Naive B cell (primary cell): ENCODE results near the gene CLSTN3. TPM values are rescaled to one million over a fixed set of nuclear protein-coding genes. Genes with fewer than 3 reads are reported as not detected.
A peak's percentile ranks its signal among the peaks of the same experiment; 100 is the strongest.

ENCODE experiments used
- ATAC-seq, 2 donors: fragments of 150-1000 bp; cut with Tn5 transposase; 2 replicates each; pipeline ENCODE4 v1.10.0; 2021; ENCODE audit warnings: low read depth in 2 of 2, mild to moderate bottlenecking in 2 of 2, moderate library complexity in 2 of 2
- DNase-seq: peaks from one replicate; pipeline ENCODE4 v3.0.0; 2022
- H3K27ac Mint-ChIP-seq, 6 donors: one replicate each; pipeline ENCODE4 v1.8.0; 2020 to 2022; ENCODE audit warnings: mild to moderate bottlenecking in 6 of 6, mixed read lengths in 6 of 6, moderate library complexity in 5 of 6, inconsistent platforms in 2 of 6
- H3K27me3 Mint-ChIP-seq, 3 donors: one replicate each; pipeline ENCODE4 v1.8.0; 2021 to 2022; ENCODE audit warnings: mixed read lengths in 3 of 3, mild to moderate bottlenecking in 1 of 3
- H3K36me3 Mint-ChIP-seq, 2 donors: one replicate each; pipeline ENCODE4 v1.8.0; 2020 to 2022; ENCODE audit warnings: mixed read lengths in 2 of 2, inconsistent platforms in 1 of 2, mild to moderate bottlenecking in 1 of 2
- H3K4me1 Mint-ChIP-seq, 3 donors: one replicate each; pipeline ENCODE4 v1.8.0; 2020 to 2022; ENCODE audit warnings: mixed read lengths in 3 of 3, inconsistent platforms in 1 of 3, mild to moderate bottlenecking in 1 of 3, moderate library complexity in 1 of 3
- H3K4me3 Mint-ChIP-seq, 8 donors: one replicate each; pipeline ENCODE4 v1.8.0; 2020 to 2022; ENCODE audit warnings: mild to moderate bottlenecking in 8 of 8, mixed read lengths in 8 of 8, moderate library complexity in 8 of 8, inconsistent platforms in 2 of 8
- H3K9me3 Mint-ChIP-seq, 7 donors: one replicate each; pipeline ENCODE4 v1.8.0; 2020 to 2022; ENCODE audit warnings: mixed read lengths in 7 of 7, mild to moderate bottlenecking in 5 of 7, inconsistent platforms in 2 of 7, moderate library complexity in 1 of 7
- polyA plus RNA-seq, 6 donors: library from polyadenylated mRNA; unstranded; fragments of 300-500 nt; fragmentation: Illumina TruSeq; gene quantifications; one replicate each; pipeline ENCODE4 v1.2.3, GENCODE V29; 2021; ENCODE audit warnings: low read depth in 6 of 6

Gene CLSTN3
- 1 to 10 TPM in 5 of 6 donors, not detected in 1; 1.7 to 3.4 (median 2.9) TPM for polyA plus RNA-seq

- Mint-ChIP-seq H3K4me3 (peak within 1 kb of the TSS; percentile 88 to 97 (median 92)), H3K27ac (peak within 1 kb of the TSS; percentile 81 to 94 (median 85)), H3K9me3 (no peaks in the 10 kb centered on the region), H3K4me1 (peaks cover 30 to 31% (median 31%) of the 10 kb centered on the region in 3 donors), H3K27me3 (no peaks in the 10 kb centered on the region), H3K36me3 (no peaks in the 10 kb centered on the region)
- DNase-seq (peak; percentile 87), ATAC-seq (peak; percentile 92 to 93)
Observed at GRCh38 chr12:7129872-7130691, at the start of gene CLSTN3. TSS of gene CLSTN3 (plus strand) at chr12:7130371. CDS start at chr12:7130649, 278 bp downstream.

- no peak for ATAC-seq
- H3K27me3 Mint-ChIP-seq = peaks cover 5 to 14% (median 5%) of the 10 kb centered on the region in 3 donors
Observed at GRCh38 chr12:7081037-7081436, 49.1 kb upstream of the CLSTN3 start.

DNA sequence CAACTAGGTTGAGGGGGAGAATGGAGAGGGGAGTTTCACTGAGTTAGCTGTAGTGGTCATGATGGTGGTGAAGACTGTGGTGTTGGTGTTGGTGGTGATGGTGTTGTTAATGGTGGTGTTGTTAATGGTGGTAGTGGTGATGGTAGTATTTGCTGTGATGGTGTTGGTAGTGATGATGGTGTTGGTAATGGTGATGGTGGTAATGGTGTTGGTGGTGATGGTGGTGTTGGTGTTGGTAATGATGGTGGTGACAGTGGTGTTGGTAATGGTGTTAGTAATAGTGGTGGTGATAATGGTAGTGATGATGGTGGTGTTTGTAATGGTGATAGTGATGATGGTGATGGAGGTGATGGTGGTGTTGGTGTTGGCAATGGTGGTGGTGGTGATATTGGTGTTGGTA is 47.0 kb upstream of the CLSTN3 start:
- H3K9me3 Mint-ChIP-seq = peaks cover 0 to 5% (median 0%) of the 10 kb centered on the region in 7 donors
- H3K27ac Mint-ChIP-seq = peak overlapping the region in 1 of 6 donors; percentile 75
- ATAC-seq = no peak
- DNase-seq = no peak
- H3K4me1 Mint-ChIP-seq = peaks cover 0 to 4% (median 0%) of the 10 kb centered on the region in 3 donors
- H3K4me3 Mint-ChIP-seq = no peak overlapping the region
- no peaks in the 10 kb centered on the region for H3K36me3 Mint-ChIP-seq
- H3K27me3 Mint-ChIP-seq = no peaks in the 10 kb centered on the region

More at GRCh38 chr12:7081037-7081436, 49.1 kb upstream of the CLSTN3 start:
- peaks cover 0 to 5% (median 0%) of the 10 kb centered on the region in 7 donors for H3K9me3 Mint-ChIP-seq
- H3K36me3 Mint-ChIP-seq = no peaks in the 10 kb centered on the region
- DNase-seq = no peak
- peaks cover 0 to 4% (median 0%) of the 10 kb centered on the region in 3 donors for H3K4me1 Mint-ChIP-seq
- no peak overlapping the region for H3K27ac Mint-ChIP-seq
- no peak overlapping the region for H3K4me3 Mint-ChIP-seq

DNA sequence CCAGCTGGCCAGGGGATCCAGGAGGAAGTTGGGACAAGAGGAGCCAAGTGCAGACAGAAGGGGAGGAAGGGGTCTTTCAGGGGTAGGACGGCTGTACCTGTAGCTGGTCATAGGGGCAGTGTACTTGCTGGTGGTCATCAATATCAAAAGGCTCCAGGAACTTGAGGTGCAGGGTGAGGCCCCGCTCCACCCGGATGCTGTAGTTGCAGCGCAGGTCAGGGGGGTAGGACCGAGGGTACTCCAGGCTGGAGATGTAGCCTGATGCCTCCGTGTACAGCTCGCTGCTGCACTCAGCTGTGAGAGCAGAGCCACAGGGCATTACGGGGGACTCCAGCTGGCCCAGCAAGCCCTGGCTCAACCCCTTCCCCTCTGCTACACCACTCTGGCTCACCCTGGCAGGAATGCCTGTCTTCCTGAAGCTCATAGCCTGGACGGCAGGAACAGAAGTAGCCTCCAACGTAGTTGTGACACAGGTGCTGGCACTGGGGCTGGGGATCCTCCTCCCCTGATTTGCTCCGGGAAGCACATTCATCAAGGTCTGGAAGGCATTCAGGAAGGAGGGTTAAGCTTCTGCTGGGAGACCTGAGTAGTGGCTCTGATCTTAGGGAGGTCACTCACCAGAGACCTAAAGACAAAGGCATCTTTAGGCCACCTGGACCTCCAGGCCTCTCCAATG is 40.8 kb upstream of the CLSTN3 start:
- peaks cover 6 to 11% (median 6%) of the 10 kb centered on the region in 3 donors for H3K4me1 Mint-ChIP-seq
- H3K27ac Mint-ChIP-seq = peak overlapping the region in 1 of 6 donors; percentile 39
- no peaks in the 10 kb centered on the region for H3K36me3 Mint-ChIP-seq
- DNase-seq (no peak), ATAC-seq (no peak)
- peaks cover 0 to 13% (median 8%) of the 10 kb centered on the region in 3 donors for H3K27me3 Mint-ChIP-seq
- no peaks in the 10 kb centered on the region for H3K9me3 Mint-ChIP-seq
- H3K4me3 Mint-ChIP-seq = peak overlapping the region in 1 of 8 donors; percentile 77

DNA sequence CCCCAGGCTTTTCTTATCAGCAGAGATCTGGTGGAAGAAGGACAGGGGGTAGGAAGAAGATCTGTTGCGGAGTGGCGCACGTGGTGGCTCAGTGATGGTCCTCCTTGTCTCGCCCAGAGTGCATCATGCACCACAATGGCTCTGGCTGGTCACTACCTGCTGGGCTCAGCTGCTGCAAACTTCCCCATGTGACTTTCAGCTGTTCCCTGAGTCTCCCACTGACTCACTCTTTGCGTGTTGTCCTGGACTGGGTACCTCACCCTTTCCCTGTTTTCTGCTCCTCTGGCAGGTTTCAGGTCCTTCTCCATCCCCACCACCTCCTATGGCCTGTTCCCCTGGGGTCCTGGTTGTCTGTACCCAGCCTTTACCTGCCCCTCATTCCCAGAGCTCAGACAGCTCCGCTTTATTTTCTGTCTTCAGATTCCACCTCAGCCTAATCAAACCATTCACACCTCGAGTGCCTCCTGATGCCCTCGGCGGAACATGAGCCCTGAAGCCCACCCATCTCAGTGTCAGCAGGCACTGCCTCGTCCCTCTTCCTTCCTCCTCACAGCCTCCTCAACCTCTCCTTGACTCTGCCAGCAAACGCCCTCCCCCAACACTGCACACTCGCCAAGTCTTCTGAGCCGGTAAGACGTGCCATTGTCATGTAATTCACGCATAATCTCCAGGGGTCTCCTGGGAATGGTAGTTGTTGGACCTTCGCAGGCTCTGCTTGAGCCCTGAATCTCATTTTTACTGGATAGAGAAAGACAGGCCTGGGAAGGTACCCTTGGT is 39.8 kb upstream of the CLSTN3 start:
- Mint-ChIP-seq H3K27ac (peak overlapping the region in 1 of 6 donors; percentile 77), H3K36me3 (no peaks in the 10 kb centered on the region), H3K4me3 (peak overlapping the region in 1 of 8 donors; percentile 47), H3K9me3 (no peaks in the 10 kb centered on the region), H3K27me3 (peaks cover 0 to 13% (median 8%) of the 10 kb centered on the region in 3 donors), H3K4me1 (peaks cover 6 to 13% (median 6%) of the 10 kb centered on the region in 3 donors)
- DNase-seq = no peak
- ATAC-seq = no peak

DNA sequence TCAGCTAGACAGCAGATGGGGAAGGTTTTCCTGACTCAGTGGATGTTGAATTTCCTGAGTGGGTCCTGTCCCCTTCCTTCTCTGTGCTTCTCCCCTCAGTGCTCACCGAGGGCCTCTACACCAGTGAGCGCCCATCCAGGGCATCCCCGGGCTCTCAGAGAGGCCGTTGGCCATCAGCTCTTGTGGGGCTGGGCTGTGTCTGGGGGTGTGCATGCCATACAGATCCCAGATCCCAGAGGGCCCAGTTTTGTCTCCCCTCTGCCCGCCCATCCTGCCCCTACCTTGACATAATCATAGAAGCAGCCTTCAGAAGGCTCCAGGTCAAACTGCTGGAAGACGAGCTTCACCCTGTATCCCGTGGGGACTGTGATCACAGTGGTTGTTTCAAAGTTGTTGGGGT is 39.0 kb upstream of the CLSTN3 start:
- Mint-ChIP-seq H3K4me3 (peak overlapping the region in 6 of 8 donors; percentile 15 to 77 (median 52)), H3K36me3 (no peaks in the 10 kb centered on the region), H3K27me3 (peaks cover 0 to 13% (median 8%) of the 10 kb centered on the region in 3 donors), H3K4me1 (peaks cover 6 to 13% (median 6%) of the 10 kb centered on the region in 3 donors), H3K27ac (no peak overlapping the region), H3K9me3 (no peaks in the 10 kb centered on the region)
- ATAC-seq (no peak), DNase-seq (no peak)

DNA sequence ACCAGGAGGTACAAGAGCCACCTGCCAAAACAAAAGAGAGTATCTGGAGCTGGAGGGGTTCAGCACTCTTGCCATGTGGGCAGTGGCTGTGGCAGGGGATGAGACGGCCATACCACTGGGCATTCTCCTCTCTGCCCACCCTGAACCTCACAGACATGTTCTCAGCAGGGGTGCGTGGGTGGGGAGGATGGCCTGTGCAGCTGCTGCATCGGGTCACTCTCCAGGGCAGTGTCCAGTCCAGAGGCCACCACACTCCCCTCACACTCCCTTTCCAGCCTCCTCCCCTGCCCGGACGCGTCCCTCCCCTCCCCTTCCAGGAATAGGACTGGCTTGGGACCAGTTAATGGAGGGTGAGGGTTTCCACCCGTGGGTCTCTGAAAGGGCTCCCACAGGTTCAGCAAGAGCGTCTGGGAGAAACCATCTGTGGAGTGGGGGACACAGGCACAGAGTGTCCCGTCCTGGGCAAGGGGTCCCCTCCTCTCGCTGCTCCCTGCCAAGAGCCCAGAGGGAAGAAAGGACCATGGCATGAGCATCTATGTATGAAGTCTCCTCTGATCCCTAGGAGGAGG is 38.4 kb upstream of the CLSTN3 start:
- Mint-ChIP-seq H3K27me3 (peaks cover 0 to 13% (median 8%) of the 10 kb centered on the region in 3 donors), H3K4me1 (peaks cover 6 to 13% (median 6%) of the 10 kb centered on the region in 3 donors), H3K27ac (peak overlapping the region in 1 of 6 donors; percentile 65), H3K36me3 (no peaks in the 10 kb centered on the region), H3K9me3 (no peaks in the 10 kb centered on the region), H3K4me3 (peak overlapping the region; percentile 77 to 93 (median 90))
- ATAC-seq (no peak), DNase-seq (no peak)

GRCh38 chr12:7092229-7092985 is 37.8 kb upstream of the CLSTN3 start, which contains the start of gene C1R:
TSS of gene C1R (minus strand) at chr12:7092445. CDS start at chr12:7092388, 57 bp downstream.
- ATAC-seq = peak; percentile 61 to 73
- peak within 1 kb of the TSS in 4 of 6 donors; percentile 5 to 86 (median 44) for H3K27ac Mint-ChIP-seq
- H3K9me3 Mint-ChIP-seq = no peaks in the 10 kb centered on the region
- peaks cover 6 to 13% (median 6%) of the 10 kb centered on the region in 3 donors for H3K4me1 Mint-ChIP-seq
- peaks cover 0 to 13% (median 8%) of the 10 kb centered on the region in 3 donors for H3K27me3 Mint-ChIP-seq
- peak; percentile 53 for DNase-seq
- H3K36me3 Mint-ChIP-seq = no peaks in the 10 kb centered on the region
- peak within 1 kb of the TSS; percentile 77 to 93 (median 90) for H3K4me3 Mint-ChIP-seq

DNA sequence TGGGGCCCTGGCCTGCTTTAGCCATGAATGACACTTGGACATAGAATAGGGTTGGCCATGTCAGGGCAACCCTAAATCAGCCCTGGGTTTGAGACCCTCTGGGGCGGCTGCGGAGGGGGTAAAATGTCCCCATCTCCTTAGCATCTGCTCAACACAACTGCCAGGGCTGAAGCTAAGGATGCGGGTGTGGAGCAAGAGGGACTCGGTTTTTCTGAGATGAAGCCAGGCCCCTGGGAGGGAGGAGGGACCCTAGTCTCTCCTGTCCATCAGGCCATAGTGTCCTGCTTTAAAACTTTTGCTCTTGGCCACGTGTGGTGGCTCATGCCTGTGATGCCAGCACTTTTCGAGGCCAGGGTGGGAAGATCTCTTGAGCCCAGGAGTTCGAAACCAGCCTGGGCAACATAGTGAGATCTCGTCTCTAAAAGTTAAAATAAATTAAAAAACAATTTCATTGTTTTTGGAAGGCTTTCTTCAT is 37.1 kb upstream of the CLSTN3 start:
- Mint-ChIP-seq H3K4me1 (peaks cover 6 to 13% (median 6%) of the 10 kb centered on the region in 3 donors), H3K4me3 (peak overlapping the region in 1 of 8 donors; percentile 77), H3K27me3 (peaks cover 0 to 13% (median 8%) of the 10 kb centered on the region in 3 donors), H3K27ac (no peak overlapping the region), H3K9me3 (no peaks in the 10 kb centered on the region), H3K36me3 (no peaks in the 10 kb centered on the region)
- DNase-seq (no peak), ATAC-seq (no peak)

GRCh38 chr12:7093486-7093885 is 36.7 kb upstream of the CLSTN3 start:
- DNase-seq = no peak
- Mint-ChIP-seq H3K27ac (no peak overlapping the region), H3K27me3 (peaks cover 0 to 13% (median 8%) of the 10 kb centered on the region in 3 donors), H3K4me1 (peaks cover 6 to 13% (median 6%) of the 10 kb centered on the region in 3 donors), H3K36me3 (no peaks in the 10 kb centered on the region), H3K9me3 (no peaks in the 10 kb centered on the region), H3K4me3 (no peak overlapping the region)
- no peak for ATAC-seq

- Mint-ChIP-seq H3K27me3 (peaks cover 0 to 11% (median 8%) of the 10 kb centered on the region in 3 donors), H3K4me1 (peaks cover 6 to 13% (median 6%) of the 10 kb centered on the region in 3 donors), H3K36me3 (no peaks in the 10 kb centered on the region), H3K9me3 (no peaks in the 10 kb centered on the region), H3K27ac (peak overlapping the region in 1 of 6 donors; percentile 55), H3K4me3 (no peak overlapping the region)
- DNase-seq (no peak), ATAC-seq (no peak)
Observed at GRCh38 chr12:7093892-7094291, 36.3 kb upstream of the CLSTN3 start.
